GM04503 (cell line): ENCODE data around the gene CALHM6.

Experiments
- DNase-seq: peaks from one replicate; pipeline ENCODE4 v3.0.0-alpha.2; 2012; ENCODE audit warnings: low read depth

The CALHM6 gene

GRCh38 chr6:116461331-116461931 lies at the start of gene CALHM6:
Gene CALHM6 (plus strand): TSS chr6:116461375. CDS start chr6:116461930, 555 bp downstream.
- no peak for DNase-seq

DNA sequence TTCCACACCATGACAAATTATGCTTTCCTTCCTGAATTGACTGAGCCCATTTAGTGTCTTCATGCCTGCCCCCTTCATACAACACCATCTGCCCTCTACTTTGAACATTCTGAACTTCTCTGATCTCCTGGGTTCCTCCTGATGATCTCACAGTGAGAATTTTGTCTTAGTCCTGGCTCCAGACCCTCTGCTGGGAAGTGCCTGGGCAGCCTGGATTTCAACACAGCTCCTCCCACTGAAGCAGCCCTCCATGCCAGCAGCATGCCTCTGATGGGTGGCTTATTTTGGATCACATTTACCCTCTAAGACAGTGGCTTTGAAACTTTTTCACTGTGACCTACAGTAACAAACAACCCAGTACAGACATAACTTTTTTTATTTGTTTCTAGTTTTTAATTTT lies 48.9 kb upstream of the CALHM6 start:
- DNase-seq: no peak

GRCh38 chr6:116413357-116413756 lies 47.8 kb upstream of the CALHM6 start:
- no peak for DNase-seq

DNA sequence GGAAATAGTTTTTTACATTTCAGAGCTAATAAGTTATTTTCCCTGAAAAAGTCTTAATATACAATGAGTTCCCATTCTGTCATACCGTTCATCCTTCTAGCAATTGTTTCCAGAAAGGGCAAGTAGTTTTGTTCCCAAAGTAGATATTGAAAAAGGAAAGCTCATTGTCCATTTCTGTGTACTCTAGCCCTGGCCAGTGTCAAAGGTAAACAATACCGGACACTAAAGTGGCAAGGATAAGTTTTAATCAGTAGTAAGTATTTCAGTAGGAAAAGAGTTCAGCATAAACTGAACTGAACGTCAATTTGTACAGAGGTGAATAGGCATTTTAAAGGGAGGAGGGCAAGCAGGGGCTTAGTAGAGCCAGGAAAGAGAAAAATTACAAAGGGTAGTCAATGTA lies 43.5 kb upstream of the CALHM6 start:
- no peak for DNase-seq

DNA sequence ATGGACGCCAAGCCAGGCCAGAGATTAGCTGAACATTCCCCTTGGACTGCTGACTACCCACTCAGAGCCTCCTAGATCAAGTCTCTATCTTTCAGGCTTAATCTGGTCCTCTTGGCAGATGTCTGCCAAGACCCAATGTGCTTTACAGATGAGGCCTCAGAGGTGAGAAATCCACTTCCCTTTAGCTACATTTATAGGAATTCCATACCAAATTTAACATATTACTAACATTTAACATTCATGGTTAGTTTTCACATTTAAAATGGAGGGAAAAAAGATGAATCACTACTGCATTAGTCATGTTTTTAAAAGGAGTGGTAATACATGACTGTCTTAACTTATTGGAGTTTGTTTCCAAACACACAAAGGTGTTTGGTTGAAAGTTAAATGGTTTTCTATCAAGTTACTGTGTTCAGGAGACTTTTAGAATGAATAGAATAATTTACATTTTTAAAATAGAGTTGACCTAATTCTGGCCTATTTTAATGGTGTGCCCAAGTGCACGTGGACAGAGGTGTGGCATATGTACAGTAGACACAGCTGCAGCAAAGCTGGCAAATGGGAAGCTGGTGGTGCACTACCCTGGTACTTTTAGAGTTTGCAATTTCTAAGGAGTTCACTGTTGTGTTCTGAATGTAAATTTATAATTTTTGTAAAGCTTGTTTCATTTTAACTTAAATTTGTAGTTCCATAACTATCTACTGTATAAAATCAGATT lies 41.9 kb upstream of the CALHM6 start:
- no peak for DNase-seq

GRCh38 chr6:116420341-116420740 lies 40.8 kb upstream of the CALHM6 start:
- DNase-seq: no peak

DNA sequence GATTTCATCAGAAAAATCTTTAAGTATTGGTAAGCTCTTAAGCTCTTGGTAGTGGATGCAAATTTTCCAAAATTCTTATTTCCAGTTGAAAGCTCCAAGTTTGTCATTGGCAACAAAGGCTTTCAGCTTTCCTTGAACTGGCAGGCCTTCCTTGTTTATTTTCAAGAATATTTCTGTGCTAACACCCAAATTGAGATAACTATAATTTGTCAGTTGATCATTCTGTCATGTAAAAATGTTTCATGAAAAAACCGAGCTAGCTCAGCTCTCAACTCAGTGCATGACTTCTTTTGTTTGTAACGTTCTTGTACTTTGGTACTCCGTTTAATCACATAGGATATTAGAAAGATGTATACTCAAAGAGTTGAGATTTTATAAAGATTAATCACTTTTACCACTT lies 38.9 kb upstream of the CALHM6 start:
- DNase-seq: no peak

GRCh38 chr6:116424001-116424400 lies 37.2 kb upstream of the CALHM6 start:
- DNase-seq: no peak

DNA sequence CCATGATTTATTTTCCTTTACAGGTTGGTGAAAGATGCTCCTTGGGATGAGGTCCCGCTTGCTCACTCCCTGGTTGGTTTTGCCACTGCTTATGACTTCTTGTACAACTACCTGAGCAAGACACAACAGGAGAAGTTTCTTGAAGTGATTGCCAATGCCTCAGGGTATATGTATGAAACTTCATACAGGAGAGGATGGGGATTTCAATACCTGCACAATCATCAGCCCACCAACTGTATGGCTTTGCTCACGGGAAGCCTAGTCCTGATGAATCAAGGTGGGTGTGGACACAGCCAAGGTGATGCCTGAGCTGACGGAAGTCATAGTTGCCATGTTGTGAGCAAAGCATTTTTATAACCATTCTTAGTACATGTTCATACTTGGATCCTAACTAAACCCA lies 34.6 kb upstream of the CALHM6 start:
- DNase-seq: no peak

DNA sequence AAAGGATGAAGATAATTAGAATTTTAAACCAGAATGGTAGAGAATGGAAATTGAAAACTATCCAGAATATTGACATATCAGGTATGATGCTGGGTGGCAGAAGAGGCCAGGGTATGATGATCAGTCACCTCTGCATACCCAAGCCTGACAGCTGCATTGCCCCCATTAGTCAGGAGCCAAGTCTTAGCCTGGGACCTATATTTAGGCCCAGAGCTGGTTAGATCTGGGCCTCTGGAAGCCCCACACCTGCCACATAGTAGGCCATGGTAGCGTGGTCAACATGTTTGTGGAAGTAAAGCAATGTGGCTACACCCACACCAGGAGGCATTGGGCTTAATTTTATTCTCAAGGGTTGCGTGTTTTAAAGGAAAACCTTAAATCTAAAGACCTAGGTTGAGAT lies 32.1 kb upstream of the CALHM6 start:
- no peak for DNase-seq

DNA sequence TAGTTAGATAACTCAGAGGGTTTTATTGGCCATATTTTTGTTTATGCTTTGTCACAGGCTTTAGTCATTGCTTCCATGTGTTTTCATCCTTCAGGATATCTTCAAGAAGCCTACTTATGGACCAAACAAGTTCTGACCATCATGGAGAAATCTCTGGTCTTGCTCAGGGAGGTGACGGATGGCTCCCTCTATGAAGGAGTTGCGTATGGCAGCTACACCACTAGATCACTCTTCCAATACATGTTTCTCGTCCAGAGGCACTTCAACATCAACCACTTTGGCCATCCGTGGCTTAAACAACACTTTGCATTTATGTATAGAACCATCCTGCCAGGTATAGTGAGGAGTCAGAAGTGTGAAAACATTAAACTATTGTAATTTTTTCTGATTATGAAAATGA lies 30.3 kb upstream of the CALHM6 start:
- no peak for DNase-seq

DNA sequence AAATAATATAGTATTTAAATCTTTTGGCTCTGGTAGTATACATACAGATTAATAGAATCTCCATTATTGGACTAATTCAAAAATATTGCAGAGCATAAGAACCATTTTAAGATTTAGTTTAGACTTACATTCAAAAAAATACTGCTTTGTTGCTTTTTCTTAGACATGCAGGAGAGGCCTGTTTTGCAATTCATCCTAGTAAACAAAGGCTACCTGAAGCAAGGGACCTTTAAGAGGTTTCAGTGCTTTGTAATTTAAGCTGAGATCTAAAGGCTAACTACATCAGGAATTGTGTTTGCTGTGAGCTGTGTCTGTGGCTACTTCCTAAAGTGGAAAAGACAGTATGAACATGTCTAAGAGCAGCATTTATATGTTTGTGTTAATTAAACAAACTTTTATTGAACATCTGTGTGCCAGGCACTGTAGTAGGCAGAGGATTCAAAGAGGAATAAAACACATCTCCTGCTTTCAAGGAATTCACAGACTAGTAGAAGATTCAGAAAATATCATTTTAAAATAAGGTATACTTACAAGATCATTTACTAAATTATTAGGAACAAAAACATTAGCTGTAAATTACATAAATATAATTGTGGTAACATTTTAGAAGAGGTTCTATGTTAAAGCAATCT lies 29.1 kb upstream of the CALHM6 start:
- no peak for DNase-seq

DNA sequence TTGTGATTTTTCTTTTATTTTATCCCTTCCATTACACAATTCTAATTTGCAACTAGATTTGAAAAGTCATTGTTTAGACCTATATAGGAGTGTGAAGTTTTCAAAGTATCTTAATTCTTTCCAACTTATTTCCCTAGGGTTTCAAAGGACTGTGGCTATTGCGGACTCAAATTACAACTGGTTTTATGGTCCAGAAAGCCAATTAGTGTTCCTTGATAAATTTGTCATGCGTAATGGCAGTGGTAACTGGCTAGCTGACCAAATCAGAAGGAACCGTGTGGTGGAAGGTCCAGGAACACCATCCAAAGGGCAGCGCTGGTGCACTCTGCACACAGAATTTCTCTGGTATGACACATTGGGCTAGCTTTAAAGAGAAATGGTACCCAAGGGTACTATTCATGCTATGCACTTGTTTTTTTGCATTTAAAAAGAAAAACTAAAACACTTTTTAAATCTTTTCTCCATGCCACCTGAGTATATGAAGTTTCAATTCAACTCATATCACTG lies 27.9 kb upstream of the CALHM6 start:
- no peak for DNase-seq

GRCh38 chr6:116434056-116434725 lies 27.0 kb upstream of the CALHM6 start:
- no peak for DNase-seq

GRCh38 chr6:116436586-116436985 lies 24.6 kb upstream of the CALHM6 start:
- no peak for DNase-seq

DNA sequence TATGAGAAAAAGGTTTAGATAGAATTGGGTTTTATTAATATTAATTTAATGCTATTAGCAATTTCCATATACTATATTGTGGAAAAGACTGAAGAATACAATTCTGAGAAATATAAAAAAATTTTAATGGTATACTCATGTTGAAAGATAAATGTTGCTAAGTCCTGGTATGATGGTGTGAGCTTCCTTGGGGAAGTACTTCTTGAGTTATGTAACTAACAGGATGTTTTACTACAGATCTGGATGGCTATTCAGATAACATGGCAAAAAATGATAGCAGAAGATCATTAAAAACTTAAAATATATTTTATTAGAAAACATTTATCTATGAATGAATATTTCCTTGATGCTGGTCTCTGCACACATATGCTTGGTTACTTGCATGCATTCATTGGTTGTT lies 23.5 kb upstream of the CALHM6 start:
- DNase-seq: no peak

DNA sequence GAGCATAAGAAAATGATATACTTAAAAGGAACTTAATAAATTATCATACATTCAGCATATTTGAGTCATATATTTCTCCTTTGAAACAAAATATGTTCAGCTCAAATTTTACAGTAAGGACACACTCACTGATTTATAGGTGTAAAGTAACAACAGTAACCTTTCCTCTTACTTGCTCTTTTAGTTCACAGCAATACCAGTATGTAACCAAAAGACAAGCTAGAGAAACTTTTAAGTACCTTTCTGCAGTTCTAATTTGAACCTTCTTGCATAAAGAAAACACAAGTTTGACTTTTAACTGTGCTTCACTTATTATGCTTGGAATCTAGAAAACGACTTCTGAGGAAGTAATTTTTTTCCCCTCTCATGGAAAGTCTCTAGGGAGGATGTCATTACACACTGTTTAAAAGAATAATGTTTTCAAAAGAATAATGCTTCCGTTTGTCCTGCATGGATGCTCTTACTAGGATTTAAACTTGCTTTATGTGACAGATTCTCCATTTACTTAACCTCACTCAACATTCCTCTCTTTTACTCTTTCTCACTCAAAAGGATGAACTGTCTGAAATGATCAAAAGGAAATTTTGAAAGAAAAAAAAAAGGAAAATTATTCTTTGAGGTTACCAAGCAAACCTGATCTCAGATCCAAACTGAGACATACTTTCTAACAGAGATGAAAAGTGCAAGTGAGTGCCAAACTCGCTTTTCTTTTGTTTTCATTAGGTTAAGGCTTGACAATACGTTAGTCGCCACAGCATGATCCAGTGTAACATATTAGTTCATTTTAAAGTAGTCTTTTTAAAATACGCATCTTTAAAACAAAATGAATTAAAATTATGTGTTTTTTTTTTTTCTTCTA lies 22.4 kb upstream of the CALHM6 start:
- no peak for DNase-seq

DNA sequence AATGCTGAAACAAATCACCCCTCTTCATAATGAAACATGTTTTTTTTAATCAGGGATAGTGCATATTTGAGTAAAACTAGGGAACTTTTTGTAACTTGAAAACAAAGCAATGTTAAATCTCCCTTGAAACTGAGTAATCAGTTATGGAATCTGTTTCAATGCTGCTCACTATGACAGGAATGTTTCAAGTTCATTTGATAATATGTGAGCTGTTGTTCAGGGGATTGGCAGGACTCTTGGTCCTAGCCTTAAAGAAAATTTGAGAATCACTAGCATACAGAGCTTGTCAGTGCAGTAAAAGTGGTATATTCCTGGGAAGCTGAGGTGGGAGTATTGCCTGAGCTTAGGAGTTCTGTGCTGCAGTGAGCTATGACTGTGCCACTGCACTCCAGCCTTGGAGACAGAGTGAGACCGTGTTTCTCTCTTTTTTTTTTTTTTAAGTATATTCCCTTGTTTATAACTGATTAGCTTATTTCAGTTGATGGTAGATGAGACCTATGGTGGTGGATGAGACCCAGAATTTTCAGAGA lies 21.6 kb upstream of the CALHM6 start:
- no peak for DNase-seq

- DNase-seq: no peak
These were observed 18.1 kb upstream of the CALHM6 start for GRCh38 chr6:116443105-116443504.

DNA sequence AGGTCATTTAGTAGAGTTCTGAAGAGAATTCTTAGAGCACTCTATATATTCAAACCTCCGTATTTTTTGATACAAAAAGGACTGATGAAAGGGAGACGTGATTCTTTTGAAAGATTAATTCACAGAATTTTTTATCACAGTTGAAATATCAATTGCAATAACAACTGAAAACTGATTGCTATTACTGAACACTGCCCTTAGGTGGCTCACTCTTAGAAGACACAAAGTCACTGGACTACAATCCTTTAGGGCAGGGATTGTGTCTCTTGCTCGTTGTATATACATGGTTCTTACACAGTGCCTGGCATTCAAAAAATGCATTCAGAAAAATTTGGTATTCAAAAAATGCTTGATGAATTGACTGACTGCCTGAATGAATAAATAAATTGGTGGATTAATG lies 17.1 kb upstream of the CALHM6 start:
- DNase-seq: no peak

GRCh38 chr6:116444575-116444974 lies 16.6 kb upstream of the CALHM6 start:
- no peak for DNase-seq

DNA sequence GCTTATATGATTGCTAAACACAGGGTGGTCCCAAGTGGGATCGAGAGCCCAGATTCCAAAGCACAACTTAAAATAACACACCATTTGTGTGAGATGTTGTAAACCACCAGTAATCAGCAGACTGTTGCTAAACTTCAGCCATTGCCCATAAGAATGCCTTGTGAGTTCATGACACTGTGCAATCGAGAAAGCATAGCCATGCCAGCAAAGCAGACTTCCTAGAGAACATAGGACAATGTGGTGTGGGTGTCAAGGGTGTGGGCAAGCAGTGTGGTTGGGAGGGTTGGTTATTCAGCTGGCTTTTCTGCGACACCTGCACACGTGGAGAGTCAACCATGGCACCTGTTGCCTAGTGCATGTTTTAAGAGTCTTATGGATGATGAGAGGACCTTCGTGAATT lies 16.1 kb upstream of the CALHM6 start:
- DNase-seq: no peak
